Astrocyte (in vitro differentiated cells and primary cell): ENCODE results near the gene SLC26A2.

ENCODE experiments used
- CTCF ChIP-seq: IDR thresholded peaks from 2 replicates; pipeline ENCODE4 v1.5.1; 2011; ENCODE audit warnings: low read depth, mild to moderate bottlenecking, inconsistent platforms, low read length, moderate library complexity; ENCODE audit not compliant: insufficient read depth
- EZH2 ChIP-seq: IDR thresholded peaks from 2 replicates; pipeline ENCODE4 v1.6.1; 2012; ENCODE audit warnings: mild to moderate bottlenecking, low read length, inconsistent platforms; ENCODE audit not compliant: insufficient read depth

GRCh38 chr5:149930749-149931574 lies 29.6 kb upstream of the SLC26A2 start:
- TF ChIP-seq CTCF (no peak), EZH2 (no peak)
